Loucy (cell line): Measurements from ENCODE around the gene ZDHHC14.

ENCODE experiments used
- CTCF ChIP-seq: fragments of 200-600 bp; sonication (generic); conservative IDR thresholded peaks from 2 replicates; pipeline ENCODE4 v1.5.1; 2014; ENCODE audit warnings: mild to moderate bottlenecking, antibody characterized with exemption, low read length
- EZH2phosphoT487 ChIP-seq: fragments of 200-600 bp; IDR thresholded peaks from 2 replicates; pipeline ENCODE4 v1.6.1; 2018; ENCODE audit warnings: antibody characterized with exemption, mild to moderate bottlenecking, moderate library complexity, borderline replicate concordance

- TF ChIP-seq CTCF = no peak
- TF ChIP-seq EZH2phosphoT487 = no peak
Observed at GRCh38 chr6:157525292-157525889, 144.4 kb downstream of the ZDHHC14 start.
